ENCODE results near the gene IRF2BP1. TPM values are rescaled to one million over a fixed set of nuclear protein-coding genes. Genes with fewer than 3 reads are reported as not detected.

Gene IRF2BP1
- total RNA-seq, 4 donors from 2014 or later = 18.2 to 26.4 (median 23.1) TPM

- no peak for TF ChIP-seq POLR2A (IDR thresholded peaks at IDR 0.05)
- TF ChIP-seq CTCF (IDR thresholded peaks at IDR 0.05) = no peak
- DNase-seq = no peak
- H3K27me3 ChIP-seq = no peaks in the 10 kb centered on the region
- H3K4me3 ChIP-seq = no peak overlapping the region
- H3K4me1 ChIP-seq = no peaks in the 10 kb centered on the region
- no peaks in the 10 kb centered on the region for H3K9me3 ChIP-seq
- H3K36me3 ChIP-seq = no peaks in the 10 kb centered on the region
- H3K27ac ChIP-seq = no peak overlapping the region
Observed at GRCh38 chr19:45919678-45920077, 33.7 kb upstream of the IRF2BP1 start.

DNA sequence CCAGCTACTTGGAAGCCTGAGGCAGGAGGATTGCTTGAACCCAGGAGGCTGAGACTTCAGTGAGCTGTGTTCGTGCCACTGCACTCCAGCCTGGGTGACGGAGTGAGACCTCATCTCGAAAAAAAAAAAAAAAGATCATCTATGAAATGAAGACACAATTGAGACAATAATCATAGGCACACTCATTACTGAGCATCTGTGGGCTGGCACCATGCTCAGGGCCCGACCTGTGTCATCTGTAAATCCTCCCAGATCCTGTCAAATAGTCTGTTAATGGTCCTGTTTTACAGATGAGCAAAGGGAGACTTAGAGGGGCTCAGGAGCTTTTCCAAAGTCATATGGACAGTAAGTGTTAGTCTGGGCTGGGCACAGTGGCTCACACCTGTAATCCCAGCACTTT, 32.8 kb upstream of the IRF2BP1 start:
- H3K4me3 ChIP-seq = no peak overlapping the region
- H3K36me3 ChIP-seq = no peaks in the 10 kb centered on the region
- no peaks in the 10 kb centered on the region for H3K4me1 ChIP-seq
- no peaks in the 10 kb centered on the region for H3K27me3 ChIP-seq
- no peak overlapping the region for H3K27ac ChIP-seq
- no peak for DNase-seq
- TF ChIP-seq POLR2A (IDR thresholded peaks at IDR 0.05) (no peak), CTCF (IDR thresholded peaks at IDR 0.05) (no peak)
- H3K9me3 ChIP-seq = no peaks in the 10 kb centered on the region

DNA sequence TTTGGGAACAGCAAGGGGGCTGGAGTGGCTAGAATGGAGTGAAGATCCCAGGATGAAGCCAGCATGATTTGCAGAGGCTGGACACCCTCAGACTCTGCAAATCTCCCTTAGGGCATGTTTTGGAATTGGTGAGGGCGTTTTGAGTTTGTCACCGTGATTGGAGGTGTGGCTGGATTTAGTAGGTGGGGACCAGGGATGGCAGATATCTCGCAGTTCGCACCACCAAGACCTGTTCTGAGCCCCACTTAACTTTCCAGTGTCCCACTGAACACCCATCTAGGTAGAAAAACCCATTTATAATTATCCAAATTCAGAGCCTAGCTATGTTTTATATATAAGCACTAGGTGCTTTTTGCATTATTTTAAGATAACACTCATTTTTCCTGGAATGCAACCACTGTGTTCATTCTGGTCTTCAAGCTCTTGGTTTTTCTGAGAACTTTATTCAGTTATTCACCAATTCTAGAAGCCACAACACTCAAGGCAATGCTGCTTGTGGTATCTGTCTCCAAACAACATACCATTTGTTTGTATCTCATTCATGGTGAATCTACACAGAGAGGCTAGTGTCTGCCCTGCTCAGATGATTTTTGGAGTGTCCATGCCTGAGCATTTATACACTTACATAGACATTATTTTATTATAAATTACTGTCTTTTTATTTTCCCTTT, 31.6 kb upstream of the IRF2BP1 start:
- no peak for DNase-seq
- no peak for TF ChIP-seq CTCF (IDR thresholded peaks at IDR 0.05)
- TF ChIP-seq POLR2A (IDR thresholded peaks at IDR 0.05) = no peak
- no peak overlapping the region for H3K4me3 ChIP-seq
- H3K36me3 ChIP-seq = no peaks in the 10 kb centered on the region
- H3K27me3 ChIP-seq = no peaks in the 10 kb centered on the region
- no peak overlapping the region for H3K27ac ChIP-seq
- no peaks in the 10 kb centered on the region for H3K9me3 ChIP-seq
- no peaks in the 10 kb centered on the region for H3K4me1 ChIP-seq

- no peak within 1 kb of the TSS for H3K4me3 ChIP-seq
- H3K27ac ChIP-seq = no peak within 1 kb of the TSS
- DNase-seq = no peak
- no peaks in the 10 kb centered on the region for H3K4me1 ChIP-seq
- no peaks in the 10 kb centered on the region for H3K36me3 ChIP-seq
- H3K27me3 ChIP-seq = no peaks in the 10 kb centered on the region
- H3K9me3 ChIP-seq = no peaks in the 10 kb centered on the region
- TF ChIP-seq CTCF (IDR thresholded peaks at IDR 0.05) (no peak), POLR2A (IDR thresholded peaks at IDR 0.05) (no peak)
Observed at GRCh38 chr19:45913874-45914830, 28.2 kb upstream of the IRF2BP1 start, which contains the start of gene NANOS2. Gene NANOS2 (minus strand): TSS chr19:45914778. CDS start chr19:45914693, 85 bp downstream.

DNA sequence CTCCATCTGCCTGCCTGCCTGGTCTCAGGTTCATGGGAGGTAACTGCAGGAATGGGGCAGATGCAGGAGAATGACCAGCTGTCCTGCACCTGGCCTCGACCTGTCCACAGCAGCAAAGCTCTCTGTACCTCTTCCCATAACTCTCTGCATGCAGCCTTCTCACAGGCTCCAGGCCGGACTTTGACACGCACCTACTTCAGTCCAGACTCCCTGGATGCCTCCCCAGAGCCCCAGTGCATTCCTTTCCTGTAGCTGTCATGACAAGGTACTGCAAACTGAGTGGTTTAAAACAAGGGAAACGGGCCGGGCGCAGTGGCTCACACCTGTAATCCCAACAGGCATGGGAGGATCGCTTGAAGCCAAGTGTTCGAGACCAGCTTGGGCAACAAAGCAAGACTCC, 25.4 kb upstream of the IRF2BP1 start:
- no peaks in the 10 kb centered on the region for H3K27me3 ChIP-seq

More for the DNA sequence above, 25.4 kb upstream of the IRF2BP1 start:
- no peak for TF ChIP-seq POLR2A (IDR thresholded peaks at IDR 0.05)
- no peak for TF ChIP-seq CTCF (IDR thresholded peaks at IDR 0.05)
- H3K36me3 ChIP-seq = no peaks in the 10 kb centered on the region
- no peaks in the 10 kb centered on the region for H3K9me3 ChIP-seq
- H3K4me1 ChIP-seq = no peaks in the 10 kb centered on the region
- H3K4me3 ChIP-seq = no peak overlapping the region
- H3K27ac ChIP-seq = no peak overlapping the region
- DNase-seq = no peak

Measured in Peyer's patch (tissue), 4 donors.